Myocyte (in vitro differentiated cells): Measurements from ENCODE around the gene KAZALD1. TPM values are rescaled to one million over a fixed set of nuclear protein-coding genes. Genes with fewer than 3 reads are reported as not detected.

ENCODE experiments used
- DNase-seq: peaks from one replicate; pipeline ENCODE4 v3.0.0-alpha.2; 2012; ENCODE audit warnings: low read depth
- total RNA-seq: library from RNA; depleted of rRNA; stranded (reverse); fragments of >200 nt; gene quantifications from 2 replicates; pipeline ENCODE4 v1.2.3, GENCODE V29; 2014

Gene KAZALD1
- total RNA-seq, 1 donor from 2014 or later: 37.5 TPM

- no peak for DNase-seq
These were observed 3.8 kb downstream of the KAZALD1 start for GRCh38 chr10:101065481-101066145.

GRCh38 chr10:101066146-101066895 is 4.5 kb downstream of the KAZALD1 start:
- peak; percentile 73 for DNase-seq

GRCh38 chr10:101066896-101067355 is 5.1 kb downstream of the KAZALD1 start:
- no peak for DNase-seq

- DNase-seq: peak; percentile 90
These were observed 5.7 kb downstream of the KAZALD1 start for GRCh38 chr10:101067356-101068083.

GRCh38 chr10:101069441-101069840 is 7.7 kb downstream of the KAZALD1 start:
- peak; percentile 68 for DNase-seq

- DNase-seq: no peak
These were observed 8.3 kb downstream of the KAZALD1 start for GRCh38 chr10:101070098-101070497.

GRCh38 chr10:101071267-101071884 is 9.6 kb downstream of the KAZALD1 start:
- no peak for DNase-seq

GRCh38 chr10:101071885-101072433 is 10.2 kb downstream of the KAZALD1 start:
- no peak for DNase-seq

- DNase-seq: no peak
These were observed 11.1 kb downstream of the KAZALD1 start for GRCh38 chr10:101072923-101073322.

- DNase-seq: no peak
These were observed 11.8 kb downstream of the KAZALD1 start for GRCh38 chr10:101073631-101074030.

- no peak for DNase-seq
These were observed 14.0 kb downstream of the KAZALD1 start for GRCh38 chr10:101075775-101076174.

GRCh38 chr10:101076630-101077029 is 14.8 kb downstream of the KAZALD1 start:
- DNase-seq: no peak

GRCh38 chr10:101079874-101080273 is 18.1 kb downstream of the KAZALD1 start:
- DNase-seq: no peak

GRCh38 chr10:101080933-101081931 is 19.4 kb downstream of the KAZALD1 start:
- peak; percentile 57 for DNase-seq

GRCh38 chr10:101085846-101086245 is 24.1 kb downstream of the KAZALD1 start:
- DNase-seq: no peak

- no peak for DNase-seq
These were observed 25.6 kb downstream of the KAZALD1 start for GRCh38 chr10:101087376-101087775.

GRCh38 chr10:101087965-101088364 is 26.2 kb downstream of the KAZALD1 start:
- DNase-seq: no peak

- no peak for DNase-seq
These were observed 27.9 kb downstream of the KAZALD1 start for GRCh38 chr10:101089520-101090299.

GRCh38 chr10:101090597-101090996 is 28.8 kb downstream of the KAZALD1 start:
- DNase-seq: no peak
